Stimulated activated CD8-positive, alpha-beta memory T cell treated with anti-CD3 and anti-CD28 coated beads, Interleukin-15, amount 100 ng/mL, for 24 hours (primary cell): ENCODE measurements around the gene RALGPS1.

Experiments
- DNase-seq: peaks from one replicate; pipeline ENCODE4 v3.0.0-alpha.2; 2020; ENCODE audit warnings: low read depth

Gene RALGPS1

DNA sequence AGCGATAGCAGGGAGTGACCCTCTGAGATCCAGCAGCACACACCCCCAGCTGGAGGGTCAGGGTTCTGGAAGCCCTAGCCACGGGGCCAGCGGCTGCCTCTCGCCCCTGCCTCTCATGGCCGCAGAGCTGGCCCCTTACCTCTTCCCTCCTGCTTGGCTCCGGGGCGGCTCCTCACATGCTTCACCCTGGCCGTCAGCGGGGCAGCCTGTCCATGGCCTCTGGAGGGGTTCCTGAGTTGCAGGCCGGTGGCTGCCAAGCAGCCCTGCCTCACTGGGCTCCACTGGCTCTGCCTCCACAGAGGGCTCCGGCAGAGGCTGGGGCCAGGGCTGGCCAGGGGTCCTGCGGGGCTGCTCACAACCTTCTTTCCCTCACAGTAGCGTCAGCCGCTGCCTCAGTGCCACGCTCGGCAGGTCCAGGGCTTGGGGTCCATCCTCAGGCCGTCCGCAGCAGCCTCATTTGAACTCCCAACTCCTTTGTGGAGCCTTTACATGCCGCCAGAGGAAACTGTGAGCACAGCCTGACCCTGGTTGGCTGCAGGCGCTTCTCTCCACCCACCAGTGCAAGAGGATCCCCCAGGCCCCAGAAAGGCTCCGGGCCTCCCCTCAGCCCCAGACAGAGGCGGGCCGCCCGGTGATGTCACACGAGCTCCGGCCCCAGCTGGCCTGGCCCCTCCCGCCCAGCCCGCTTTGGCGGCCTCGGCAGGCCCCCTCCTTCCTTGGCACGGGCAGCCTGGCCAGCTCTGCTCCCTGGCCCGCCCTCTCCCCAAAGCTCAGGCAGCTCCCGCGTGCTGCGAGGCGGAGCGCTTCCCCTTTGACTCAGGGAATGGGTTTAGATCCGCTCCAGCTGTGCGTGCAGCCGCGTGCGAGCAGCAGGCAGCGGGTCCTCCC is 207.8 kb downstream of the RALGPS1 start, which contains the start of gene ANGPTL2:
TSS of gene ANGPTL2 (minus strand) at position 460 of the 888 bp plus-strand sequence. CDS start 13,904 bp downstream, outside the sequence.
- DNase-seq = no peak

- DNase-seq = no peak
Observed at GRCh38 chr9:127123064-127123890, 208.7 kb downstream of the RALGPS1 start.

- no peak for DNase-seq
Observed at GRCh38 chr9:127124111-127124531, 209.5 kb downstream of the RALGPS1 start.

GRCh38 chr9:127124792-127125191 is 210.2 kb downstream of the RALGPS1 start:
- no peak for DNase-seq

DNA sequence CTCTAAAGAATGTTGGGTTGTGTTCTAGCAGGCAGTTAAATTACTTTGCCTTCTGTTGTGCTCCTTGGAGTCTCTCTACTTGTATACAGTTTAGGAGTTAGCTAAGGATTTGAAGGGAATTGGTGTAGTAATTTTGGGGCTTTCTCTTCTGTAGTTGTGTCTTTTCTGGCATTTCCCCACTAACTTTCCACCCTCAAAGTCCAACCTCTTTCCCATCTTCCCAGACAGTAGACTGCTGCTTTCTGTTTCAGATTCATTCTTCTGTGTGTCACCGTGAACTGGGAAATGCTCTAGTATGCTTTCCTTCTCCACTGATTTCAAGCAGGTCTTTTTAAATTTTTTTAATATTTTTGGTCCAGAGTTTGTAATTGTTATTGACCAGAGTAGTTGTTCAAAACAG is 212.4 kb downstream of the RALGPS1 start:
- DNase-seq = no peak

DNA sequence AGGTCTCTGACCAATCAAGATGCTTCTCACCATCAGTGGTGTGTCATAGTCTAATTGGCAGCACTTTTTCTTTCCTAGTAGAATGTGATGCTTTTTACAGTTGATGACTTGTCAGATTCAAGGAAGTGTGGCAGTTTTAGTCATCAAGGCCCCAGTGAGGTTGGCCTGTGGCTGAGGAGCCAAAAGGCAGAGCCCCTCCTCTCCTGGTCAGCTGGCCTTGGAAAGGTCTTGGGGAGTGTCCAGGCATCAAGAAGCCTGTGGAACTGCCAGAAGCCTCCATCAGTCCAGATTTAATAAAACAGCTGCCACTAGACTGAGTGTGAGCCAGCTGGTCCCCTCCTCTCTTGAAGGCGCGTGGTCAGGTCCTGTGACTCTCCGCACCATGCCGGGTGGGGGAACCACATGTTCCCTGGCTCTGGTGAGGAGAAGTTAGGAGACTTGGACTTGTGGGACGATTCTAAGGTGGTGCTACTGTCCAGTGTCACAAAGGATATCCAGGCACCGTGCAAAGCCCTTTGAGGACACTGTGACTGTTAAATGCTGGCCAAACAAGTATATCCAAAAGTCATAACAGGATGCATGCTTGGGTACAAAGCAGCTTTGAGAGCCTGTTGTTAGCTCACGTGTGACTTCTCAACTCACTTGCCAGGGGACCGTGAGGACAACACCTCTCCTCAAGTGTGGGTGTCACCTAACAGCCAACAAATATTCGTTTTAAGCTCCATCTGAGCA is 213.9 kb downstream of the RALGPS1 start:
- no peak for DNase-seq

GRCh38 chr9:127129073-127129717 is 214.6 kb downstream of the RALGPS1 start:
- no peak for DNase-seq

DNA sequence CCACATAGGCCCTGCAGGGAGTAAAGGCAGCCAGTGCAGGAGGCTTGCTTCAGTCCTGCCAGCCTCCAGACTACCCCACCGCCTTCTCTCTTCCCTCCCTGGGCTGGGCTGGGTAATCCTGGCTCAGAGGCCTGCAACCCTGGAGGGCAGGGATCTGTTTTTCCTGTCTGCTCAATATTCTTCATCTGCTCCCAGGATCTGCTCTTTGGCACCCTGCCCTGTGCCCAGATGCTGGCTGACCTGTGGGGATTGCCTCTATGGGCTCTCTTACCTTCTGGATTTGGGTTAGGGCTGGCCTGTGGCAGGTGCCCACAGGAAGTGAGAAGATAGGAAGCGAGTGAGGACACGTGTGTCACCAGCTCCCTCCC is 215.1 kb downstream of the RALGPS1 start:
- DNase-seq = no peak

DNA sequence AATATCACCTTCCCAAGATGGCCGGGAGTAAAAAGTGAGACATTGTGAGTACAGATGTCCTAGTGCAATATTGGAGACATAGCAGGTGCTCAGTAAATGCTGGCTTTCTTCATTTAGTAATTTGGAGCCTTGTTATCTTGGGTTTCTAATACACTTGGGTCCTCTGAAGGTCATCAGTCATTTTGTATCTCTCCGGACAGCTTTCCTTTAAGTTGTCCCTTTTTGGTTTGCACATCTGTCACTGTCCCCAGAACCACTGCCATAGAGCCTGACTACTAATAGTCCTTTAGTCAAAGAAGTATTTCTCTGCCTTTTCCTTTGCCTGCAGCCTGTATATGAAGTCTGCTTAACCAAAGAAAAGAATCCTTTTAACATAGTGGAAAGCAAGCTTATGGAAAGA is 215.7 kb downstream of the RALGPS1 start:
- DNase-seq = no peak

- DNase-seq = no peak
Observed at GRCh38 chr9:127130661-127131538, 216.3 kb downstream of the RALGPS1 start.

- no peak for DNase-seq
Observed at GRCh38 chr9:127131871-127132270, 217.3 kb downstream of the RALGPS1 start.

DNA sequence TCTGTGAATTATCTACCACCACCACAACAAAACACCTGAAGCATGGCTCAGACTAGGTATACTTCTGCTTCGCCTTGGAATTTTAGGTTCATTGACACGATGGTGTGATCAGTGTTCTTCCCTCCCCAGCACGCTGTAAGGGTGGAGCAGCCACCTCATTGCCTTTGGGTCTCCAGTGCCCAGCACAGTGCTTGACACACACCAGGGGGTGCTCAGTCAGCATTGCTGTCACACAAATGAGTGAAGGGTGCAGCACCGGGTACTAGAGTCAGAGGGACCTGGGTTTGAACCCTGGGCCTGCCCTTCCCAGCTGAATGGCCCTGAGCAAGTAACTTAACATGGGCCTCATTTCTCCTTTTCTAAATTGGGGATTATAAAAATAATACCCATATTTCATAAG is 217.8 kb downstream of the RALGPS1 start:
- no peak for DNase-seq

- no peak for DNase-seq
Observed at GRCh38 chr9:127132921-127133647, 218.5 kb downstream of the RALGPS1 start.

GRCh38 chr9:127133739-127134167 is 219.2 kb downstream of the RALGPS1 start:
- DNase-seq = no peak

GRCh38 chr9:127135056-127135745 is 220.6 kb downstream of the RALGPS1 start:
- no peak for DNase-seq

- no peak for DNase-seq
Observed at GRCh38 chr9:127136081-127136879, 221.7 kb downstream of the RALGPS1 start.

DNA sequence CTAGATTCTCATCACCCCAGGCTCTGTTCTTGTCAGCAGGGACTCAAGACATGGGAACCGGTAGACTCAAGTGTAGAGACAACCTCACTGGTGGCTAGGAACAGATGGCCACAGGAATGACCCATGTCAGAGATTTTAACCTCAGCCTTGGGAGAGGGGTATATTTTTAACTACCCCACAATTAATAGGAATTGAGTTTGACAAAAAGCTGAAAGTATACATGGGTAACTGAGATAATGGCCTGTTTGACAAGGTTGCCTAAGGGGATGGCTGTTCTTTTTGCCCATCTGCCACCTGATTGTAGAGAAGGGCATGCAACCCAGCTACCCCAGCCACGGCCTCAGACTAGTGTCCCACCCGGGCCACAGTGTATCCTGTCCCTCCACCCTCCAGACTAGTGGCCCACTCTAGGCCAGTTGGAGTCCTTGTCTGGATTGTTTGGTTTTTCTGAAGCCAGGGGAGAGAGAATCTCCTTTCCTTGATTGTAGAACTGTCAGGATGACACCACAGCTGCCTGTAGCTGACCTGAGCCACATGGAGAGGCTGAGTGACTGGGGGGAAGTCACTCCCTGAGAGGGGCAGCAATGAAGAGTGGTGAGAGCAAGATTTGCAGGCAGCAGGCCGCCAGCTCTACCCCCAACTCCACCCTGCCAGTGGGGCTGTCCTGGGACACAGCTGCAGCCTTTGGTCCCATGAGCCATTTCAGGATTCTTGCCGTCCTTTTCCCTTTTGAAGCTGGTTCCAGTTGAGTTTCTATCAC is 222.5 kb downstream of the RALGPS1 start:
- no peak for DNase-seq
